ENCODE measurements around the gene SMIM13. TPM values are rescaled to one million over a fixed set of nuclear protein-coding genes. Genes with fewer than 3 reads are reported as not detected.

Gene SMIM13
- total RNA-seq, 2 experiments from 2014 or later, result 9.0 to 9.4 TPM

GRCh38 chr6:11172501-11173327 is 79.1 kb downstream of the SMIM13 start:
- Mint-ChIP-seq H3K4me3 (no peak overlapping the region), H3K4me1 (peaks cover 10% of the 10 kb centered on the region), H3K27ac (no peak overlapping the region), H3K9me3 (no peaks in the 10 kb centered on the region), H3K27me3 (no peaks in the 10 kb centered on the region), H3K36me3 (ENCODE audit: low read depth) (no peaks in the 10 kb centered on the region)
- CTCF ChIA-PET, result interaction anchor here (0.6 to 3.3 kb wide), 25 partner anchors 8 to 337 kb away, joined by 3 to 27 read pairs (median 4); partner anchors contain the start of gene NEDD9
- DNase-seq, result peak; percentile 77
- POLR2A ChIA-PET, result interaction anchor here (0.8 to 1.4 kb wide), 4 partner anchors 49 to 209 kb away, joined by 3 to 5 read pairs (median 3); no protein-coding TSS in a partner anchor

GRCh38 chr6:11174242-11174611 is 80.6 kb downstream of the SMIM13 start:
- Mint-ChIP-seq H3K4me1 (peaks cover 10% of the 10 kb centered on the region), H3K4me3 (no peak overlapping the region), H3K27me3 (no peaks in the 10 kb centered on the region), H3K36me3 (ENCODE audit: low read depth) (no peaks in the 10 kb centered on the region), H3K27ac (no peak overlapping the region), H3K9me3 (no peaks in the 10 kb centered on the region)
- DNase-seq, result no peak
- CTCF ChIA-PET, result interaction anchor here (1.0 to 2.2 kb wide), 3 partner anchors 11 to 323 kb away, joined by 3 to 6 read pairs (median 4); no protein-coding TSS in a partner anchor
- POLR2A ChIA-PET, result no interaction called here

- ChIA-PET CTCF (interaction anchor here (0.7 to 1.0 kb wide), 2 partner anchors 319 to 399 kb away, joined by 3 read pairs; no protein-coding TSS in a partner anchor), POLR2A (interaction anchor here (1.8 kb wide), 1 partner anchor 22 kb away, joined by 4 read pairs; no protein-coding TSS in a partner anchor)
- Mint-ChIP-seq H3K36me3 (ENCODE audit: low read depth) (peaks cover 6% of the 10 kb centered on the region), H3K27me3 (no peaks in the 10 kb centered on the region), H3K9me3 (no peaks in the 10 kb centered on the region), H3K27ac (no peak overlapping the region), H3K4me1 (peaks cover 5% of the 10 kb centered on the region), H3K4me3 (no peak overlapping the region)
- no peak for DNase-seq
Observed at GRCh38 chr6:11177271-11177670, 83.6 kb downstream of the SMIM13 start.

GRCh38 chr6:11179088-11179418 is 85.4 kb downstream of the SMIM13 start:
- Mint-ChIP-seq H3K9me3 (no peaks in the 10 kb centered on the region), H3K4me3 (no peak overlapping the region), H3K27ac (no peak overlapping the region), H3K4me1 (no peaks in the 10 kb centered on the region), H3K36me3 (ENCODE audit: low read depth) (peaks cover 23% of the 10 kb centered on the region), H3K27me3 (no peaks in the 10 kb centered on the region)
- POLR2A ChIA-PET, result interaction anchor here (1.4 to 2.1 kb wide), 2 partner anchors 20 to 54 kb away, joined by 3 to 5 read pairs; partner anchors contain the start of gene NEDD9
- no peak for DNase-seq
- CTCF ChIA-PET, result no interaction called here

GRCh38 chr6:11179419-11180202 is 86.0 kb downstream of the SMIM13 start:
- POLR2A ChIA-PET, result interaction anchor here (1.4 to 2.1 kb wide), 3 partner anchors 19 to 56 kb away, joined by 3 to 5 read pairs (median 3); partner anchors contain the start of gene NEDD9
- H3K27me3 Mint-ChIP-seq, result no peaks in the 10 kb centered on the region
- H3K4me3 Mint-ChIP-seq, result no peak overlapping the region
- CTCF ChIA-PET, result no interaction called here
- no peak for DNase-seq
- no peaks in the 10 kb centered on the region for H3K9me3 Mint-ChIP-seq
- no peaks in the 10 kb centered on the region for H3K4me1 Mint-ChIP-seq
- no peak overlapping the region for H3K27ac Mint-ChIP-seq
- peaks cover 28% of the 10 kb centered on the region for H3K36me3 Mint-ChIP-seq (ENCODE audit: low read depth)

GRCh38 chr6:11181478-11182136 is 88.0 kb downstream of the SMIM13 start:
- H3K4me3 Mint-ChIP-seq, result no peak overlapping the region
- ChIA-PET CTCF (interaction anchor here (0.8 kb wide), 1 partner anchor 9 kb away, joined by 3 read pairs; no protein-coding TSS in a partner anchor), POLR2A (no interaction called here)
- no peaks in the 10 kb centered on the region for H3K9me3 Mint-ChIP-seq
- H3K36me3 Mint-ChIP-seq (ENCODE audit: low read depth), result peaks cover 46% of the 10 kb centered on the region
- no peaks in the 10 kb centered on the region for H3K27me3 Mint-ChIP-seq
- no peaks in the 10 kb centered on the region for H3K4me1 Mint-ChIP-seq
- no peak for DNase-seq
- H3K27ac Mint-ChIP-seq, result no peak overlapping the region

GRCh38 chr6:11183761-11184362 is 90.2 kb downstream of the SMIM13 start:
- H3K4me3 Mint-ChIP-seq, result no peak overlapping the region
- no peak overlapping the region for H3K27ac Mint-ChIP-seq
- ChIA-PET CTCF (interaction anchor here (0.6 to 1.5 kb wide), 2 partner anchors 9 to 39 kb away, joined by 3 read pairs; no protein-coding TSS in a partner anchor), POLR2A (interaction anchor here (0.6 to 1.9 kb wide), 2 partner anchors 15 to 230 kb away, joined by 5 to 6 read pairs; no protein-coding TSS in a partner anchor)
- H3K4me1 Mint-ChIP-seq, result no peaks in the 10 kb centered on the region
- peaks cover 69% of the 10 kb centered on the region for H3K36me3 Mint-ChIP-seq (ENCODE audit: low read depth)
- DNase-seq, result no peak
- H3K27me3 Mint-ChIP-seq, result no peaks in the 10 kb centered on the region
- no peaks in the 10 kb centered on the region for H3K9me3 Mint-ChIP-seq

GRCh38 chr6:11185204-11185842 is 91.7 kb downstream of the SMIM13 start:
- CTCF ChIA-PET, result interaction anchor here (1.5 kb wide), 1 partner anchor 13 kb away, joined by 4 read pairs; no protein-coding TSS in a partner anchor
- Mint-ChIP-seq H3K36me3 (ENCODE audit: low read depth) (peaks cover 83% of the 10 kb centered on the region), H3K4me1 (no peaks in the 10 kb centered on the region), H3K27me3 (no peaks in the 10 kb centered on the region), H3K4me3 (no peak overlapping the region), H3K9me3 (no peaks in the 10 kb centered on the region), H3K27ac (no peak overlapping the region)
- POLR2A ChIA-PET, result interaction anchor here (1.9 kb wide), 1 partner anchor 13 kb away, joined by 5 read pairs; no protein-coding TSS in a partner anchor
- DNase-seq, result no peak

- Mint-ChIP-seq H3K4me3 (no peak overlapping the region), H3K27ac (no peak overlapping the region), H3K9me3 (no peaks in the 10 kb centered on the region), H3K27me3 (no peaks in the 10 kb centered on the region), H3K36me3 (ENCODE audit: low read depth) (peaks cover 95% of the 10 kb centered on the region), H3K4me1 (no peaks in the 10 kb centered on the region)
- DNase-seq, result no peak
- CTCF ChIA-PET, result interaction anchor here (1.3 kb wide), 1 partner anchor 309 kb away, joined by 3 read pairs; no protein-coding TSS in a partner anchor
- POLR2A ChIA-PET, result interaction anchor here (1.0 to 1.2 kb wide), 3 partner anchors 12 to 71 kb away, joined by 3 read pairs; no protein-coding TSS in a partner anchor
Observed at GRCh38 chr6:11187301-11187700, 93.7 kb downstream of the SMIM13 start.
